Activated naive CD8-positive, alpha-beta T cell treated with anti-CD3 and anti-CD28 coated beads, Interleukin-2, amount 50 U/mL, for 24 hours (primary cell): ENCODE results near the gene MTMR3.

ENCODE experiments used
- ATAC-seq: fragments of 150-1000 bp; cut with Tn5 transposase; one replicate; pipeline ENCODE4 v1.10.0; 2021
- DNase-seq: peaks from one replicate; pipeline ENCODE4 v3.0.0; 2021
- H3K27ac Mint-ChIP-seq: one replicate; pipeline ENCODE4 v1.8.0; 2021; ENCODE audit warnings: mild to moderate bottlenecking, mixed read lengths
- H3K27me3 Mint-ChIP-seq: one replicate; pipeline ENCODE4 v1.8.0; 2021; ENCODE audit warnings: mixed read lengths
- H3K36me3 Mint-ChIP-seq: one replicate; pipeline ENCODE4 v1.8.0; 2021; ENCODE audit warnings: low read depth, mixed read lengths
- H3K4me1 Mint-ChIP-seq: one replicate; pipeline ENCODE4 v1.8.0; 2021; ENCODE audit warnings: mixed read lengths
- H3K4me3 Mint-ChIP-seq: one replicate; pipeline ENCODE4 v1.8.0; 2021; ENCODE audit warnings: mild to moderate bottlenecking, moderate library complexity, mixed read lengths
- H3K9me3 Mint-ChIP-seq: one replicate; pipeline ENCODE4 v1.8.0; 2021; ENCODE audit warnings: mixed read lengths

The MTMR3 gene

GRCh38 chr22:30004101-30004500 lies 121.1 kb downstream of the MTMR3 start:
- Mint-ChIP-seq H3K27ac (no peak overlapping the region), H3K9me3 (no peaks in the 10 kb centered on the region), H3K4me1 (peaks cover 7% of the 10 kb centered on the region), H3K4me3 (no peak overlapping the region), H3K27me3 (no peaks in the 10 kb centered on the region), H3K36me3 (no peaks in the 10 kb centered on the region)
- ATAC-seq (no peak), DNase-seq (no peak)

GRCh38 chr22:30004694-30005093 lies 121.7 kb downstream of the MTMR3 start:
- Mint-ChIP-seq H3K27me3 (no peaks in the 10 kb centered on the region), H3K9me3 (no peaks in the 10 kb centered on the region), H3K4me3 (no peak overlapping the region), H3K27ac (no peak overlapping the region), H3K4me1 (peaks cover 7% of the 10 kb centered on the region), H3K36me3 (peaks cover 3% of the 10 kb centered on the region)
- ATAC-seq, result no peak
- no peak for DNase-seq

- Mint-ChIP-seq H3K9me3 (no peaks in the 10 kb centered on the region), H3K4me1 (peaks cover 6% of the 10 kb centered on the region), H3K36me3 (peaks cover 3% of the 10 kb centered on the region), H3K27ac (no peak overlapping the region), H3K27me3 (no peaks in the 10 kb centered on the region), H3K4me3 (no peak overlapping the region)
- ATAC-seq, result peak; percentile 56
- peak; percentile 72 for DNase-seq
Measured at GRCh38 chr22:30005213-30005857, 122.4 kb downstream of the MTMR3 start.

- Mint-ChIP-seq H3K27ac (no peak overlapping the region), H3K36me3 (peaks cover 3% of the 10 kb centered on the region), H3K4me1 (no peaks in the 10 kb centered on the region), H3K9me3 (no peaks in the 10 kb centered on the region), H3K27me3 (no peaks in the 10 kb centered on the region), H3K4me3 (no peak overlapping the region)
- no peak for ATAC-seq
- no peak for DNase-seq
Measured at GRCh38 chr22:30007361-30007760, 124.4 kb downstream of the MTMR3 start.

GRCh38 chr22:30008401-30008800 lies 125.4 kb downstream of the MTMR3 start:
- Mint-ChIP-seq H3K9me3 (no peaks in the 10 kb centered on the region), H3K27me3 (no peaks in the 10 kb centered on the region), H3K27ac (no peak overlapping the region), H3K4me1 (no peaks in the 10 kb centered on the region), H3K36me3 (peaks cover 3% of the 10 kb centered on the region), H3K4me3 (no peak overlapping the region)
- no peak for DNase-seq
- no peak for ATAC-seq

GRCh38 chr22:30009478-30009877 lies 126.5 kb downstream of the MTMR3 start:
- no peak overlapping the region for H3K4me3 Mint-ChIP-seq
- no peaks in the 10 kb centered on the region for H3K27me3 Mint-ChIP-seq
- ATAC-seq, result no peak
- H3K27ac Mint-ChIP-seq, result no peak overlapping the region
- H3K9me3 Mint-ChIP-seq, result no peaks in the 10 kb centered on the region
- DNase-seq, result no peak
- H3K4me1 Mint-ChIP-seq, result no peaks in the 10 kb centered on the region
- peaks cover 3% of the 10 kb centered on the region for H3K36me3 Mint-ChIP-seq

GRCh38 chr22:30010789-30011405 lies 127.9 kb downstream of the MTMR3 start:
- Mint-ChIP-seq H3K4me3 (no peak overlapping the region), H3K27me3 (no peaks in the 10 kb centered on the region), H3K27ac (no peak overlapping the region), H3K4me1 (no peaks in the 10 kb centered on the region), H3K9me3 (no peaks in the 10 kb centered on the region), H3K36me3 (peaks cover 6% of the 10 kb centered on the region)
- no peak for DNase-seq
- no peak for ATAC-seq

- Mint-ChIP-seq H3K4me3 (no peak overlapping the region), H3K9me3 (no peaks in the 10 kb centered on the region), H3K27me3 (no peaks in the 10 kb centered on the region), H3K27ac (no peak overlapping the region), H3K4me1 (no peaks in the 10 kb centered on the region), H3K36me3 (peaks cover 12% of the 10 kb centered on the region)
- no peak for ATAC-seq
- DNase-seq, result no peak
Measured at GRCh38 chr22:30013201-30013600, 130.2 kb downstream of the MTMR3 start.

- no peak for ATAC-seq
- DNase-seq, result no peak
- Mint-ChIP-seq H3K4me3 (no peak overlapping the region), H3K9me3 (no peaks in the 10 kb centered on the region), H3K27ac (no peak overlapping the region), H3K27me3 (no peaks in the 10 kb centered on the region), H3K4me1 (no peaks in the 10 kb centered on the region), H3K36me3 (peaks cover 12% of the 10 kb centered on the region)
Measured at GRCh38 chr22:30014244-30014643, 131.3 kb downstream of the MTMR3 start.

GRCh38 chr22:30015229-30015797 lies 132.3 kb downstream of the MTMR3 start:
- no peaks in the 10 kb centered on the region for H3K9me3 Mint-ChIP-seq
- H3K27ac Mint-ChIP-seq, result no peak overlapping the region
- no peak overlapping the region for H3K4me3 Mint-ChIP-seq
- H3K4me1 Mint-ChIP-seq, result no peaks in the 10 kb centered on the region
- DNase-seq (no peak), ATAC-seq (no peak)
- H3K36me3 Mint-ChIP-seq, result peaks cover 9% of the 10 kb centered on the region
- no peaks in the 10 kb centered on the region for H3K27me3 Mint-ChIP-seq

GRCh38 chr22:30015846-30016245 lies 132.9 kb downstream of the MTMR3 start:
- Mint-ChIP-seq H3K4me3 (no peak overlapping the region), H3K36me3 (peaks cover 14% of the 10 kb centered on the region), H3K4me1 (no peaks in the 10 kb centered on the region), H3K27ac (no peak overlapping the region), H3K27me3 (no peaks in the 10 kb centered on the region), H3K9me3 (no peaks in the 10 kb centered on the region)
- ATAC-seq (no peak), DNase-seq (no peak)

- Mint-ChIP-seq H3K36me3 (peaks cover 14% of the 10 kb centered on the region), H3K27ac (no peak overlapping the region), H3K9me3 (no peaks in the 10 kb centered on the region), H3K27me3 (no peaks in the 10 kb centered on the region), H3K4me3 (no peak overlapping the region), H3K4me1 (no peaks in the 10 kb centered on the region)
- no peak for ATAC-seq
- DNase-seq, result no peak
Measured at GRCh38 chr22:30016596-30016995, 133.6 kb downstream of the MTMR3 start.

GRCh38 chr22:30017375-30018223 lies 134.6 kb downstream of the MTMR3 start:
- Mint-ChIP-seq H3K36me3 (peaks cover 17% of the 10 kb centered on the region), H3K4me1 (no peaks in the 10 kb centered on the region), H3K4me3 (no peak overlapping the region), H3K9me3 (no peaks in the 10 kb centered on the region), H3K27ac (no peak overlapping the region), H3K27me3 (no peaks in the 10 kb centered on the region)
- DNase-seq, result no peak
- no peak for ATAC-seq

GRCh38 chr22:30020511-30020910 lies 137.5 kb downstream of the MTMR3 start:
- no peaks in the 10 kb centered on the region for H3K27me3 Mint-ChIP-seq
- peaks cover 27% of the 10 kb centered on the region for H3K36me3 Mint-ChIP-seq
- DNase-seq (no peak), ATAC-seq (no peak)
- peaks cover 10% of the 10 kb centered on the region for H3K4me1 Mint-ChIP-seq
- H3K9me3 Mint-ChIP-seq, result no peaks in the 10 kb centered on the region
- H3K4me3 Mint-ChIP-seq, result no peak overlapping the region
- no peak overlapping the region for H3K27ac Mint-ChIP-seq

- peaks cover 28% of the 10 kb centered on the region for H3K36me3 Mint-ChIP-seq
- DNase-seq (no peak), ATAC-seq (no peak)
- no peak overlapping the region for H3K4me3 Mint-ChIP-seq
- H3K27me3 Mint-ChIP-seq, result no peaks in the 10 kb centered on the region
- no peak overlapping the region for H3K27ac Mint-ChIP-seq
- H3K9me3 Mint-ChIP-seq, result no peaks in the 10 kb centered on the region
- H3K4me1 Mint-ChIP-seq, result peaks cover 10% of the 10 kb centered on the region
Measured at GRCh38 chr22:30021338-30021737, 138.4 kb downstream of the MTMR3 start.
